ENCODE results near the gene WDFY2. TPM values are rescaled to one million over a fixed set of nuclear protein-coding genes. Genes with fewer than 3 reads are reported as not detected.

Gene WDFY2
- total and polyA plus RNA-seq, 10 of the 15 experiments (the other 5 are each of a cell fraction or from before 2014, with no cell fraction given), result 2.1 to 13.0 (median 8.1) TPM

DNA sequence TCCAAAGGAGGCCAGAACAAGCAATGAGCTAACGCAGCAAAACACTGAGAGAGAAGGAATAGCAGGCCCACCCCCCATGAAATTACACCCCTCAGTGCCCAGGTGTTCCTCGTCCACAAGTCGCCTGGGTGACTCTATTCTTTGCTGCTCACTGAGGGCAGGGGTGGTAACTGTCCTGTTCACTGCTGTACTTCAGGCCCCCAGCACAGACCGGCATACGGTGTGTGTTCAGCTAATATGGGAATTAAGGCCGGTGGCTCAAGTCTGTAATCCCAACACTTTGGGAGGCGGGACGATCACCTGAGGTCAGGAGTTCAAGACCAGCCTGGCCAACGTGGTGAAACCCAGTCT is 187.8 kb downstream of the WDFY2 start (continued):
- TF ChIP-seq BHLHE40 (IDR thresholded peaks at IDR 0.05; ENCODE audit: borderline replicate concordance in 1 of 2, low read depth in 2 of 2, low read length in 1 of 2) (no peak), NFYA (IDR thresholded peaks at IDR 0.05; ENCODE audit: borderline replicate concordance, low read depth, low read length) (no peak), RCOR1 (conservative IDR thresholded peaks at IDR 0.05; ENCODE audit: low read depth, low read length) (no peak), WRNIP1 (IDR thresholded peaks at IDR 0.05; ENCODE audit: borderline replicate concordance, low read depth, low read length) (no peak), ASH2L (IDR thresholded peaks at IDR 0.05; ENCODE audit: borderline replicate concordance, low read depth) (no peak)
- TF ChIP-seq, protein P1, sequence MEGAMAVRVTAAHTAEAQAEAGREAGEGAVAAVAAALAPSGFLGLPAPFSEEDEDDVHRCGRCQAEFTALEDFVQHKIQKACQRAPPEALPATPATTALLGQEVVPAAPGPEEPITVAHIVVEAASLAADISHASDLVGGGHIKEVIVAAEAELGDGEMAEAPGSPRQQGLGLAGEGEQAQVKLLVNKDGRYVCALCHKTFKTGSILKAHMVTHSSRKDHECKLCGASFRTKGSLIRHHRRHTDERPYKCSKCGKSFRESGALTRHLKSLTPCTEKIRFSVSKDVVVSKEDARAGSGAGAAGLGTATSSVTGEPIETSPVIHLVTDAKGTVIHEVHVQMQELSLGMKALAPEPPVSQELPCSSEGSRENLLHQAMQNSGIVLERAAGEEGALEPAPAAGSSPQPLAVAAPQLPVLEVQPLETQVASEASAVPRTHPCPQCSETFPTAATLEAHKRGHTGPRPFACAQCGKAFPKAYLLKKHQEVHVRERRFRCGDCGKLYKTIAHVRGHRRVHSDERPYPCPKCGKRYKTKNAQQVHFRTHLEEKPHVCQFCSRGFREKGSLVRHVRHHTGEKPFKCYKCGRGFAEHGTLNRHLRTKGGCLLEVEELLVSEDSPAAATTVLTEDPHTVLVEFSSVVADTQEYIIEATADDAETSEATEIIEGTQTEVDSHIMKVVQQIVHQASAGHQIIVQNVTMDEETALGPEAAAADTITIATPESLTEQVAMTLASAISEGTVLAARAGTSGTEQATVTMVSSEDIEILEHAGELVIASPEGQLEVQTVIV (IDR thresholded peaks at IDR 0.05; ENCODE audit: borderline replicate concordance, partially characterized antibody), result no peak
- TF ChIP-seq, protein P2, sequence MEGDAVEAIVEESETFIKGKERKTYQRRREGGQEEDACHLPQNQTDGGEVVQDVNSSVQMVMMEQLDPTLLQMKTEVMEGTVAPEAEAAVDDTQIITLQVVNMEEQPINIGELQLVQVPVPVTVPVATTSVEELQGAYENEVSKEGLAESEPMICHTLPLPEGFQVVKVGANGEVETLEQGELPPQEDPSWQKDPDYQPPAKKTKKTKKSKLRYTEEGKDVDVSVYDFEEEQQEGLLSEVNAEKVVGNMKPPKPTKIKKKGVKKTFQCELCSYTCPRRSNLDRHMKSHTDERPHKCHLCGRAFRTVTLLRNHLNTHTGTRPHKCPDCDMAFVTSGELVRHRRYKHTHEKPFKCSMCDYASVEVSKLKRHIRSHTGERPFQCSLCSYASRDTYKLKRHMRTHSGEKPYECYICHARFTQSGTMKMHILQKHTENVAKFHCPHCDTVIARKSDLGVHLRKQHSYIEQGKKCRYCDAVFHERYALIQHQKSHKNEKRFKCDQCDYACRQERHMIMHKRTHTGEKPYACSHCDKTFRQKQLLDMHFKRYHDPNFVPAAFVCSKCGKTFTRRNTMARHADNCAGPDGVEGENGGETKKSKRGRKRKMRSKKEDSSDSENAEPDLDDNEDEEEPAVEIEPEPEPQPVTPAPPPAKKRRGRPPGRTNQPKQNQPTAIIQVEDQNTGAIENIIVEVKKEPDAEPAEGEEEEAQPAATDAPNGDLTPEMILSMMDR (IDR thresholded peaks at IDR 0.05 in 2 of 3, conservative IDR thresholded peaks at IDR 0.05 in 1 of 3; ENCODE audit: control insufficient read depth in 2 of 3, extremely low read depth in 1 of 3, insufficient read depth in 1 of 3, low read depth in 3 of 3, low read length in 3 of 3), result no peak
- TF ChIP-seq, protein P3, sequence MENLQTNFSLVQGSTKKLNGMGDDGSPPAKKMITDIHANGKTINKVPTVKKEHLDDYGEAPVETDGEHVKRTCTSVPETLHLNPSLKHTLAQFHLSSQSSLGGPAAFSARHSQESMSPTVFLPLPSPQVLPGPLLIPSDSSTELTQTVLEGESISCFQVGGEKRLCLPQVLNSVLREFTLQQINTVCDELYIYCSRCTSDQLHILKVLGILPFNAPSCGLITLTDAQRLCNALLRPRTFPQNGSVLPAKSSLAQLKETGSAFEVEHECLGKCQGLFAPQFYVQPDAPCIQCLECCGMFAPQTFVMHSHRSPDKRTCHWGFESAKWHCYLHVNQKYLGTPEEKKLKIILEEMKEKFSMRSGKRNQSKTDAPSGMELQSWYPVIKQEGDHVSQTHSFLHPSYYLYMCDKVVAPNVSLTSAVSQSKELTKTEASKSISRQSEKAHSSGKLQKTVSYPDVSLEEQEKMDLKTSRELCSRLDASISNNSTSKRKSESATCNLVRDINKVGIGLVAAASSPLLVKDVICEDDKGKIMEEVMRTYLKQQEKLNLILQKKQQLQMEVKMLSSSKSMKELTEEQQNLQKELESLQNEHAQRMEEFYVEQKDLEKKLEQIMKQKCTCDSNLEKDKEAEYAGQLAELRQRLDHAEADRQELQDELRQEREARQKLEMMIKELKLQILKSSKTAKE (IDR thresholded peaks at IDR 0.05; ENCODE audit: low read depth, poor library complexity, severe bottlenecking), result no peak

Measured in GM12878 (cell line).